ENCODE data around the gene LYPD6B. TPM values are rescaled to one million over a fixed set of nuclear protein-coding genes. Genes with fewer than 3 reads are reported as not detected.
A peak's percentile ranks its signal among the peaks of the same experiment; 100 is the strongest.

Gene LYPD6B
- total RNA-seq, 1 experiment from 2014 or later = 2.0 TPM

GRCh38 chr2:149087751-149088150 is 49.3 kb downstream of the LYPD6B start:
- Histone ChIP-seq H3K4me1 (ENCODE audit: insufficient read depth, low read length) (no peaks in the 10 kb centered on the region), H3K4me2 (ENCODE audit: low read length) (no peak overlapping the region), H3K4me3 (ENCODE audit: low read length) (no peak overlapping the region), H3K9me2 (replicated peaks; ENCODE audit: low read length) (no peaks in the 10 kb centered on the region), H3K27ac (ENCODE audit: low read length) (no peak overlapping the region), H3K27me3 (ENCODE audit: low read length) (peaks cover 34% of the 10 kb centered on the region; the same call in 1 of the 2 replicates), H3K9me3 (ENCODE audit: low read length) (no peaks in the 10 kb centered on the region), H2AFZ (ENCODE audit: low read length) (no peak overlapping the region), H3F3A (ENCODE audit: low read length, unreplicated experiment) (no peaks in the 10 kb centered on the region), H3K79me2 (ENCODE audit: low read length) (no peaks in the 10 kb centered on the region), H3K36me3 (ENCODE audit: low read depth, low read length) (no peaks in the 10 kb centered on the region), H3K9ac (ENCODE audit: low read length) (no peak overlapping the region), H4K20me1 (ENCODE audit: low read length) (no peaks in the 10 kb centered on the region)
- DNase-seq (peak; percentile 34), ATAC-seq (no peak; the same call in 1 of the 2 replicates)
- no TSS peak for BruUV-seq (replicated peaks)
- ChIA-PET POLR2A (ENCODE audit: unreplicated experiment) (no interaction called here), CTCF (interaction anchor here (0.7 kb wide), 1 partner anchor 101 kb away, joined by 3 read pairs; no protein-coding TSS in a partner anchor)
- TF ChIP-seq CTCF (conservative IDR thresholded peaks at IDR 0.05; ENCODE audit: low read depth, low read length) (peak; percentile 71), EZH2phosphoT487 (IDR thresholded peaks at IDR 0.05; ENCODE audit: borderline replicate concordance, low read length) (no peak)
- intact Hi-C loops (cut with micrococcal nuclease) = no loop called here

- intact Hi-C loops (cut with micrococcal nuclease) = no loop called here
- H3K9me3 ChIP-seq (ENCODE audit: low read length) = no peaks in the 10 kb centered on the region
- H3K4me3 ChIP-seq (ENCODE audit: low read length) = no peak overlapping the region
- H3K9ac ChIP-seq (ENCODE audit: low read length) = no peak overlapping the region
- DNase-seq = no peak
- H4K20me1 ChIP-seq (ENCODE audit: low read length) = no peaks in the 10 kb centered on the region
- H3K4me2 ChIP-seq (ENCODE audit: low read length) = no peak overlapping the region
- no peak for ATAC-seq
- no peaks in the 10 kb centered on the region for H3K36me3 ChIP-seq (ENCODE audit: low read depth, low read length)
- ChIA-PET CTCF (no interaction called here), POLR2A (ENCODE audit: unreplicated experiment) (no interaction called here)
- BruUV-seq (replicated peaks) = no TSS peak
- TF ChIP-seq CTCF (conservative IDR thresholded peaks at IDR 0.05; ENCODE audit: low read depth, low read length) (no peak), EZH2phosphoT487 (IDR thresholded peaks at IDR 0.05; ENCODE audit: borderline replicate concordance, low read length) (no peak), EZH2 (IDR thresholded peaks at IDR 0.05; ENCODE audit: low read length, unreplicated experiment) (no peak)
- no peak overlapping the region for H3K27ac ChIP-seq (ENCODE audit: low read length)
- H2AFZ ChIP-seq (ENCODE audit: low read length) = no peak overlapping the region
- H3F3A ChIP-seq (ENCODE audit: low read length, unreplicated experiment) = no peaks in the 10 kb centered on the region
- no peaks in the 10 kb centered on the region for H3K79me2 ChIP-seq (ENCODE audit: low read length)
- H3K27me3 ChIP-seq (ENCODE audit: low read length) = peaks cover 38% of the 10 kb centered on the region; the same call in 1 of the 2 replicates
- H3K4me1 ChIP-seq (ENCODE audit: insufficient read depth, low read length) = no peaks in the 10 kb centered on the region
- no peaks in the 10 kb centered on the region for H3K9me2 ChIP-seq (replicated peaks; ENCODE audit: low read length)
Measured at GRCh38 chr2:149089068-149089467, 50.6 kb downstream of the LYPD6B start.

- Histone ChIP-seq H3K9ac (ENCODE audit: low read length) (no peak overlapping the region), H3K27ac (ENCODE audit: low read length) (no peak overlapping the region), H3K9me3 (ENCODE audit: low read length) (no peaks in the 10 kb centered on the region), H4K20me1 (ENCODE audit: low read length) (no peaks in the 10 kb centered on the region), H3K27me3 (ENCODE audit: low read length) (peaks cover 43% of the 10 kb centered on the region; the same call in 1 of the 2 replicates), H3K36me3 (ENCODE audit: low read depth, low read length) (no peaks in the 10 kb centered on the region), H3K4me1 (ENCODE audit: insufficient read depth, low read length) (no peaks in the 10 kb centered on the region), H2AFZ (ENCODE audit: low read length) (no peak overlapping the region), H3K9me2 (replicated peaks; ENCODE audit: low read length) (no peaks in the 10 kb centered on the region), H3F3A (ENCODE audit: low read length, unreplicated experiment) (no peaks in the 10 kb centered on the region), H3K79me2 (ENCODE audit: low read length) (no peaks in the 10 kb centered on the region), H3K4me2 (ENCODE audit: low read length) (no peak overlapping the region), H3K4me3 (ENCODE audit: low read length) (no peak overlapping the region)
- no peak for TF ChIP-seq CTCF (conservative IDR thresholded peaks at IDR 0.05; ENCODE audit: low read depth, low read length)
- no peak for TF ChIP-seq EZH2phosphoT487 (IDR thresholded peaks at IDR 0.05; ENCODE audit: borderline replicate concordance, low read length)
- TF ChIP-seq EZH2 (IDR thresholded peaks at IDR 0.05; ENCODE audit: low read length, unreplicated experiment) = no peak
- ATAC-seq (no peak), DNase-seq (no peak)
- no TSS peak for BruUV-seq (replicated peaks)
- intact Hi-C loops (cut with micrococcal nuclease) = no loop called here
- POLR2A ChIA-PET (ENCODE audit: unreplicated experiment) = no interaction called here
- CTCF ChIA-PET = no interaction called here
Measured at GRCh38 chr2:149090706-149091105, 52.2 kb downstream of the LYPD6B start.

Measured in PC-3 (cell line).